ENCODE data around the gene RBMX.
"Not testable (repeated sequence)": the region's sequence is repeated elsewhere in the genome, so short reads cannot be mapped to it uniquely, and the experiment has no call there.

- TF ChIP-seq CTCF (IDR thresholded peaks at IDR 0.05; ENCODE audit: low read depth, low read length); POLR2A (IDR thresholded peaks at IDR 0.05; ENCODE audit: extremely low read depth, insufficient read length); MYC (IDR thresholded peaks at IDR 0.05; ENCODE audit: low read depth, low read length): not testable (repeated sequence)
Observed at GRCh38 chrX:136890596-136890995, 10.1 kb upstream of the RBMX start.
